Gastrocnemius medialis (tissue), 4 donors: ENCODE measurements around the gene NMT2. TPM values are rescaled to one million over a fixed set of nuclear protein-coding genes. Genes with fewer than 3 reads are reported as not detected.

Experiments used
- ATAC-seq, 2 donors: fragments of 150-250 bp; one replicate each; pipeline ENCODE4 v1.9.1; 2016
- DNase-seq, 2 donors: peaks; one replicate each; pipeline ENCODE4 v3.0.0-alpha.2; 2019
- H3K27ac ChIP-seq, 4 donors: fragments of 200-600 bp; sonication (generic); 1 replicate in 1 of 4; 2 replicates in 3 of 4; pipeline ENCODE4 v1.5.1; 2016 to 2018; ENCODE audit warnings: mild to moderate bottlenecking in 2 of 4, moderate library complexity in 1 of 4
- H3K27me3 ChIP-seq, 3 donors: fragments of 200-600 bp; sonication (generic) in 2 of 3; 1 replicate in 1 of 3; 2 replicates in 2 of 3; pipeline versions ENCODE4 v1.5.1 to v1.6.0; 2016 to 2019; ENCODE audit warnings: mild to moderate bottlenecking in 1 of 3, moderate library complexity in 1 of 3
- H3K36me3 ChIP-seq, 2 donors: fragments of 200-600 bp; sonication (generic) in 1 of 2; one replicate each; pipeline ENCODE4 v1.5.1; 2017 to 2018
- H3K4me1 ChIP-seq, 2 donors: fragments of 200-600 bp; sonication (generic) in 1 of 2; one replicate each; pipeline ENCODE4 v1.5.1; 2016 to 2017; ENCODE audit warnings: mild to moderate bottlenecking in 2 of 2
- H3K4me3 ChIP-seq, 4 donors: fragments of 200-600 bp; sonication (generic) in 3 of 4; 1 replicate in 1 of 4; 2 replicates in 3 of 4; pipeline ENCODE4 v1.5.1; 2016 to 2019; ENCODE audit warnings: mild to moderate bottlenecking in 2 of 4
- H3K9me3 ChIP-seq, 3 donors: fragments of 200-600 bp; sonication (generic) in 2 of 3; 1 replicate in 1 of 3; 2 replicates in 2 of 3; pipeline ENCODE4 v1.5.1; 2016 to 2019
- CTCF ChIP-seq, 5 experiments: fragments of 450-650 bp in 3 of 5; fragments of 200-600 bp in 2 of 5; sonication (generic) in 2 of 5; IDR thresholded peaks in 4 of 5; conservative IDR thresholded peaks in 1 of 5; 1 replicate in 4 of 5; 2 replicates in 1 of 5; pipeline ENCODE4 v1.5.1; 2016 to 2019; ENCODE audit warnings: antibody characterized with exemption in 5 of 5, mild to moderate bottlenecking in 3 of 5, moderate library complexity in 3 of 5
- POLR2A ChIP-seq, 2 donors: fragments of 450-650 bp; IDR thresholded peaks; one replicate each; pipeline ENCODE4 v1.6.1; 2017; ENCODE audit warnings: antibody characterized with exemption in 2 of 2, mild to moderate bottlenecking in 2 of 2, moderate library complexity in 2 of 2
- in situ Hi-C, 4 donors: fragments of 200-750 bp; cut with MboI; loops; one replicate each; pipeline versions ENCODE4 v1.15.0 to v1.8.0; 2017; ENCODE audit warnings: low sequenced_read_pairs in 4 of 4
- intact Hi-C: fragments of 100-400 bp; cut with DNase I; formaldehyde crosslinking; loops from one replicate; pipeline ENCODE4 v1.15.1; 2023; ENCODE audit warnings: low total_unique reads
- total RNA-seq, 4 donors: library from RNA; depleted of rRNA; stranded (reverse); fragments of >200 nt; gene quantifications; one replicate each; pipeline versions ENCODE4 v1.1.0 to v1.2.3, GENCODE V29; 2016

NMT2 gene
- total RNA-seq, 4 donors from 2014 or later, result 6.0 to 10.3 (median 8.2) TPM

GRCh38 chr10:15096661-15097010 lies 71.9 kb downstream of the NMT2 start:
- Histone ChIP-seq H3K9me3 (no peaks in the 10 kb centered on the region), H3K4me1 (peaks cover 18 to 20% of the 10 kb centered on the region in 2 donors), H3K36me3 (no peaks in the 10 kb centered on the region), H3K27me3 (no peaks in the 10 kb centered on the region), H3K27ac (peak overlapping the region; percentile 88 to 98 (median 93)), H3K4me3 (peak overlapping the region; percentile 74 to 92 (median 84))
- TF ChIP-seq CTCF (IDR thresholded peaks at IDR 0.05 in 4 of 5, conservative IDR thresholded peaks at IDR 0.05 in 1 of 5) (no peak), POLR2A (IDR thresholded peaks at IDR 0.05) (no peak)
- ATAC-seq (no peak), DNase-seq (no peak)
- intact Hi-C loops (loop anchor here (1.0 to 5.0 kb wide), 5 partner anchors 73 to 492 kb away; partner anchors contain the start of genes CDNF, HSPA14, MEIG1 and MSANTD7), in situ Hi-C loops (loop anchor here in 2 of 4 donors (10.0 to 25.0 kb wide), 2 partner anchors 252 to 259 kb away; partner anchors contain the start of genes CDNF (in 1 of the 2), HSPA14 (in 1 of the 2) and MSANTD7 (in 1 of the 2))

GRCh38 chr10:15092855-15093408 lies 75.6 kb downstream of the NMT2 start:
- Histone ChIP-seq H3K9me3 (no peaks in the 10 kb centered on the region), H3K27me3 (no peaks in the 10 kb centered on the region), H3K4me1 (peaks cover 4 to 12% of the 10 kb centered on the region in 2 donors), H3K4me3 (no peak overlapping the region), H3K36me3 (no peaks in the 10 kb centered on the region), H3K27ac (no peak overlapping the region)
- no peak for ATAC-seq
- in situ Hi-C loops, result loop anchor here in 2 of 4 donors (10.0 to 25.0 kb wide), 2 partner anchors 248 to 256 kb away; partner anchors contain the start of genes CDNF (in 1 of the 2), HSPA14 (in 1 of the 2) and MSANTD7 (in 1 of the 2)
- no peak for DNase-seq
- intact Hi-C loops, result no loop called here
- no peak for TF ChIP-seq CTCF (IDR thresholded peaks at IDR 0.05 in 4 of 5, conservative IDR thresholded peaks at IDR 0.05 in 1 of 5)
- no peak for TF ChIP-seq POLR2A (IDR thresholded peaks at IDR 0.05)

GRCh38 chr10:15091418-15091817 lies 77.1 kb downstream of the NMT2 start:
- DNase-seq (no peak), ATAC-seq (no peak)
- Histone ChIP-seq H3K4me1 (peaks cover 3 to 7% of the 10 kb centered on the region in 2 donors), H3K36me3 (no peaks in the 10 kb centered on the region), H3K27ac (no peak overlapping the region), H3K27me3 (no peaks in the 10 kb centered on the region), H3K9me3 (no peaks in the 10 kb centered on the region), H3K4me3 (no peak overlapping the region)
- intact Hi-C loops (no loop called here), in situ Hi-C loops (loop anchor here in 2 of 4 donors (10.0 to 25.0 kb wide), 2 partner anchors 247 to 254 kb away; partner anchors contain the start of genes CDNF (in 1 of the 2), HSPA14 (in 1 of the 2) and MSANTD7 (in 1 of the 2))
- TF ChIP-seq POLR2A (IDR thresholded peaks at IDR 0.05) (no peak), CTCF (IDR thresholded peaks at IDR 0.05 in 4 of 5, conservative IDR thresholded peaks at IDR 0.05 in 1 of 5) (no peak)

- Histone ChIP-seq H3K4me3 (peak within 1 kb of the TSS; percentile 62 to 79 (median 63)), H3K4me1 (peaks cover 2 to 9% of the 10 kb centered on the region in 2 donors), H3K9me3 (no peaks in the 10 kb centered on the region), H3K27ac (no peak within 1 kb of the TSS), H3K27me3 (no peaks in the 10 kb centered on the region), H3K36me3 (no peaks in the 10 kb centered on the region)
- peak; percentile 34 to 64 (median 39) for TF ChIP-seq CTCF (IDR thresholded peaks at IDR 0.05 in 4 of 5, conservative IDR thresholded peaks at IDR 0.05 in 1 of 5)
- TF ChIP-seq POLR2A (IDR thresholded peaks at IDR 0.05), result no peak
- DNase-seq, result peak; percentile 39 to 46
- ATAC-seq, result peak; percentile 82
- intact Hi-C loops, result no loop called here
- in situ Hi-C loops, result loop anchor here in 1 of 4 donors (25.0 kb wide), 1 partner anchor 251 kb away; the partner anchor contains the start of genes CDNF, HSPA14 and MSANTD7
These were observed 79.8 kb downstream of the NMT2 start, which contains the start of gene ACBD7 for GRCh38 chr10:15088428-15089261. ACBD7 (minus strand) TSS chr10:15088776; CDS start chr10:15088728, 48 bp downstream.
